Central memory CD8-positive, alpha-beta T cell (primary cell): ENCODE data around the gene ERC2.

Experiments
- ATAC-seq: fragments of 150-1000 bp; cut with Tn5 transposase; replicated peaks from 2 replicates; pipeline ENCODE4 v1.10.0; 2022; ENCODE audit warnings: mild to moderate bottlenecking, moderate FRiP score, moderate number of reproducible peaks; ENCODE audit not compliant: poor library complexity, severe bottlenecking; ENCODE audit errors: extremely low read depth
- DNase-seq, 2 donors: peaks; one replicate each; pipeline ENCODE4 v3.0.0; 2021; ENCODE audit warnings: low spot score in 2 of 2
- H3K27ac Mint-ChIP-seq: one replicate; pipeline ENCODE4 v1.8.0; 2022; ENCODE audit warnings: low read depth, mild to moderate bottlenecking, moderate library complexity, mixed read lengths
- H3K27me3 Mint-ChIP-seq: one replicate; pipeline ENCODE4 v1.8.0; 2022; ENCODE audit warnings: mixed read lengths
- H3K36me3 Mint-ChIP-seq: one replicate; pipeline ENCODE4 v1.8.0; 2022; ENCODE audit warnings: mild to moderate bottlenecking, moderate library complexity, mixed read lengths; ENCODE audit not compliant: insufficient read depth
- H3K4me1 Mint-ChIP-seq: one replicate; pipeline ENCODE4 v1.8.0; 2022; ENCODE audit warnings: mixed read lengths
- H3K4me3 Mint-ChIP-seq: one replicate; pipeline ENCODE4 v1.8.0; 2022; ENCODE audit warnings: mild to moderate bottlenecking, moderate library complexity, mixed read lengths
- H3K9me3 Mint-ChIP-seq: one replicate; pipeline ENCODE4 v1.8.0; 2022; ENCODE audit warnings: mixed read lengths

ERC2 gene

GRCh38 chr3:55955891-55956477 is 512.3 kb downstream of the ERC2 start:
- Mint-ChIP-seq H3K27ac (no peak overlapping the region), H3K9me3 (peaks cover 11% of the 10 kb centered on the region), H3K27me3 (no peaks in the 10 kb centered on the region), H3K4me3 (no peak overlapping the region), H3K36me3 (no peaks in the 10 kb centered on the region), H3K4me1 (no peaks in the 10 kb centered on the region)
- DNase-seq (no peak), ATAC-seq (no peak)

GRCh38 chr3:55951388-55951787 is 516.9 kb downstream of the ERC2 start:
- Mint-ChIP-seq H3K27ac (no peak overlapping the region), H3K4me1 (no peaks in the 10 kb centered on the region), H3K9me3 (peaks cover 4% of the 10 kb centered on the region), H3K4me3 (no peak overlapping the region), H3K27me3 (no peaks in the 10 kb centered on the region), H3K36me3 (no peaks in the 10 kb centered on the region)
- DNase-seq (no peak), ATAC-seq (no peak)

DNA sequence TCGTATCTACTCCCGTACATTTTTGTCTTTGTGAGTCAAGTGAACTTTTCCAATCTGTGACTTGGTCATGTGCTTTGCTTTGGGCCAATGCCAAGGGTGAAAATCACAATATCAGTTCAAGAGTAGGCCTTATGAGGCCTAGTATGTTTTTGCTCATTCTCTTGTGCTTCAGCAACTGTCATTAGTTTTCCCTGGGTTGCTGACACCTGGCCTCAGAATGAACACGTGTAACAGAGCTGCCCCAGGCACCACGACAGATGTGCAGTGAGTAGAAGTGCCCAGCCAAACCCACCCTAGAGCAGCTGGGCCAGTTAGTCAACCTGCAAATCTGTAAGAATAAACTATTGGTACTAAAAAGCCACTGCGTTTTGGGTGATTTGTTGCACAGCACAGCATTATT is 520.9 kb downstream of the ERC2 start:
- Mint-ChIP-seq H3K36me3 (no peaks in the 10 kb centered on the region), H3K9me3 (peaks cover 4% of the 10 kb centered on the region), H3K4me1 (no peaks in the 10 kb centered on the region), H3K27ac (no peak overlapping the region), H3K4me3 (no peak overlapping the region), H3K27me3 (no peaks in the 10 kb centered on the region)
- DNase-seq, result no peak
- ATAC-seq, result no peak

DNA sequence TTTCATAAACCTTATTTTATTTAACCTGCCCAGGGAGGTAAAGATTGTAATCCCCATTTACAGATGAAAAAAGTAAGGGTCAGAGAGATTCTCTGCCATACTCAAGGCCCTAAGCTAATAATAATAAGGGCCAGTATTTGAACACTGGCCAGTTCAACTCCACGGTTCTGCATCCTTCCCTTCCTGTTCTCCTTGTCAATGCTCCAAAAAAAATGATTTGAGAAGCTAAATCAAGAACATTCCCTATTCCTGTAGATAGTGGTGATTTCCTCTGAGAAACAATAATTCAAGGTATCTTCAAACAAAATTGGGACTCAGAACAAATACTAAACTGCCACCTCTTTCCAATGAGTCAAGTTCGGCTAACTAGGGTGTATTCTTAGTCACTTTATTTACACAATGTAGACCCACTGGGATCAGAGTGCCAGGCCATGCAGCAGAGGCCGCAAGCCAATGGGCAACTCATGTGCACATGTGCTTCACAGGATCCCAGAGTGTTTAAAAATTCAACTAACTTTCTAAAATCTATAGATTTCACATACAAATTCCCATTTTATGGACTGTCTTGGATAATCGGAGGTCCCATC is 521.6 kb downstream of the ERC2 start:
- no peak overlapping the region for H3K4me3 Mint-ChIP-seq
- ATAC-seq (no peak), DNase-seq (no peak)

GRCh38 chr3:55942868-55943267 is 525.4 kb downstream of the ERC2 start:
- no peaks in the 10 kb centered on the region for H3K36me3 Mint-ChIP-seq
- no peaks in the 10 kb centered on the region for H3K27me3 Mint-ChIP-seq
- H3K4me1 Mint-ChIP-seq, result no peaks in the 10 kb centered on the region
- no peak overlapping the region for H3K4me3 Mint-ChIP-seq
- no peak for ATAC-seq
- H3K27ac Mint-ChIP-seq, result no peak overlapping the region
- DNase-seq, result no peak
- no peaks in the 10 kb centered on the region for H3K9me3 Mint-ChIP-seq

More for the DNA sequence above, 521.6 kb downstream of the ERC2 start:
- Mint-ChIP-seq H3K36me3 (no peaks in the 10 kb centered on the region), H3K4me1 (no peaks in the 10 kb centered on the region), H3K27ac (no peak overlapping the region), H3K27me3 (no peaks in the 10 kb centered on the region), H3K9me3 (peaks cover 4% of the 10 kb centered on the region)

- Mint-ChIP-seq H3K36me3 (no peaks in the 10 kb centered on the region), H3K4me3 (no peak overlapping the region), H3K9me3 (peaks cover 4% of the 10 kb centered on the region), H3K27me3 (no peaks in the 10 kb centered on the region), H3K27ac (no peak overlapping the region), H3K4me1 (no peaks in the 10 kb centered on the region)
- DNase-seq (no peak), ATAC-seq (no peak)
Observed at GRCh38 chr3:55939287-55939686, 529.0 kb downstream of the ERC2 start.

DNA sequence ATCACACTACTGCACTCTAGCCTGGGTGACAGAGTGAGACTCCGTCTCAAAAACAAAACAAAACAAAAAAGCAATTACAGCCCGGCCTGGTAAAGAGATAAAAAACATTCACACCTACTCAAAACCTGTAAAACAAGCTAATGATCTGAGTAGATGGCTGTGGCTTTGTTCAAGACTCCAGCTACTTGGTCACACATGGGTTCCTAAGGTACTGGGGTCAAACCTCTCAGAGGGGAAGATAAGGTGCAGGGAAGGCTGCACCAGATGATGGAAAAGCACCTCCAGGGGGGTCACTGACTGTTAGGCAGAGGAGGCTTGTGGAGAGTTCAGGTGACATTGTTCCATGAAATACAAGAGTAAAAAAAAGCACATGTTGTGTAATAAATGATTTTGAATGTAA is 531.0 kb downstream of the ERC2 start:
- Mint-ChIP-seq H3K36me3 (no peaks in the 10 kb centered on the region), H3K27me3 (no peaks in the 10 kb centered on the region), H3K4me1 (no peaks in the 10 kb centered on the region), H3K27ac (no peak overlapping the region), H3K9me3 (peaks cover 4% of the 10 kb centered on the region), H3K4me3 (no peak overlapping the region)
- ATAC-seq, result no peak
- no peak for DNase-seq

- DNase-seq (no peak), ATAC-seq (no peak)
- no peaks in the 10 kb centered on the region for H3K4me1 Mint-ChIP-seq
- no peak overlapping the region for H3K27ac Mint-ChIP-seq
- H3K4me3 Mint-ChIP-seq, result no peak overlapping the region
- peaks cover 4% of the 10 kb centered on the region for H3K9me3 Mint-ChIP-seq
- H3K27me3 Mint-ChIP-seq, result no peaks in the 10 kb centered on the region
- no peaks in the 10 kb centered on the region for H3K36me3 Mint-ChIP-seq
Observed at GRCh38 chr3:55936549-55937052, 531.7 kb downstream of the ERC2 start.

DNA sequence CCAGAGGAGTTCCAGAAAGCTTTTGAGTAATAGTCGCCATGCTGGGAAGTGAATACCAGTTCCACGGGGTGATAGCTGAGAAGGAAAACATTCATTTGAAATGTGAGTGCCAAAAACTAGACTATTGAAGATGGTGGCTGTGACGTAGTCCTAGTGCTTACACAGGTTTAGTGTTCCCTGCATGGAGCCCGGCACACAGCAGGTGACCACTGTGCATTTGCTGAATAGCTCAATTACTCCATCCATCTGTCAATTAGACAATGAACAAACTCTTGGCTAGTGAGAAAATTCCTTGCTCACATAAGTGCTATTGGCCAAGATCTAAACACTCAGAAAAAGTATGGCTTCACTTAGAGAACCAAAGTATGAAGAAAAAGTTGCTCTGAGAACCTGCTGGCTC is 533.0 kb downstream of the ERC2 start:
- Mint-ChIP-seq H3K36me3 (no peaks in the 10 kb centered on the region), H3K27ac (no peak overlapping the region), H3K4me1 (no peaks in the 10 kb centered on the region), H3K9me3 (peaks cover 4% of the 10 kb centered on the region), H3K4me3 (no peak overlapping the region), H3K27me3 (no peaks in the 10 kb centered on the region)
- DNase-seq (no peak), ATAC-seq (no peak)

GRCh38 chr3:55934771-55935170 is 533.5 kb downstream of the ERC2 start:
- no peaks in the 10 kb centered on the region for H3K4me1 Mint-ChIP-seq
- no peaks in the 10 kb centered on the region for H3K27me3 Mint-ChIP-seq
- peaks cover 4% of the 10 kb centered on the region for H3K9me3 Mint-ChIP-seq
- H3K36me3 Mint-ChIP-seq, result no peaks in the 10 kb centered on the region
- H3K27ac Mint-ChIP-seq, result no peak overlapping the region
- ATAC-seq, result no peak
- no peak for DNase-seq
- H3K4me3 Mint-ChIP-seq, result no peak overlapping the region

DNA sequence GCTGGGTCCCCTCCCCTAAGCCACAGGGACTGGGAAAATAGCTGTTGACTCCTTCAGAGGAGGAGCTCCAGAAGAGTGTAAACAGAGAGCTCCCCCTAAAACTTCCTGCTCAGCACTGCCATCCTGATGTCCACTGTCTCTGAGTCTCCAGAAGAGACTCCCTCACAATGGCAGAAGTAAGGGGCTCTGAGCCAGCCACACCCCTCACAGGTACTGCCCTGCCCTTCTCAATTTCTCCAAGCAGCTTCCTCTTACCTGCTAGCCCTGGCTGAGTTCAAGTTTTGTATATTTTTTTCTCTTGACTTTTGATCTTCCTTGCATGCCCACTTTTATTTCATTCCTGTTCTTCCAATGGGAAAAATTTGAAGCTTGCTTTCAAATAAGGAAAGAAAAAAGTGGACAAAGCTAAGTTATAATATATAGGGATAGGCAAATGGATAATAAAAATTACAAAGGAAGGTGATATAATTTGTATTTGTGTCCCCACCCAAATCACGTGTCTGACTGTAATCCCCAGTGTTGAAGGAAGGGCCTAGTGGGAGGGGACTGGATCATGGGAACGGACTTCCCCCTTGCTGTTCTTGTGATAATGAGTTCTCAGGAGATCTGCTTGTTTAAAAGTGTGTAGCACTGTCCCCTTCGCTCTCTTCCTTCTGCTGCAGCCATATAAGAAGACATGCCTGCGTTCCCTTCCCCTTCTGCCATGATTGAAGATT is 539.0 kb downstream of the ERC2 start:
- no peaks in the 10 kb centered on the region for H3K36me3 Mint-ChIP-seq
- no peaks in the 10 kb centered on the region for H3K27me3 Mint-ChIP-seq
- peaks cover 15% of the 10 kb centered on the region for H3K9me3 Mint-ChIP-seq
- no peak overlapping the region for H3K4me3 Mint-ChIP-seq
- no peak for ATAC-seq
- no peaks in the 10 kb centered on the region for H3K4me1 Mint-ChIP-seq
- no peak overlapping the region for H3K27ac Mint-ChIP-seq
- no peak for DNase-seq

GRCh38 chr3:55923626-55924025 is 544.6 kb downstream of the ERC2 start:
- no peaks in the 10 kb centered on the region for H3K4me1 Mint-ChIP-seq
- no peaks in the 10 kb centered on the region for H3K27me3 Mint-ChIP-seq
- DNase-seq, result no peak
- H3K36me3 Mint-ChIP-seq, result no peaks in the 10 kb centered on the region
- ATAC-seq, result no peak
- no peak overlapping the region for H3K27ac Mint-ChIP-seq
- H3K4me3 Mint-ChIP-seq, result no peak overlapping the region
- H3K9me3 Mint-ChIP-seq, result peaks cover 15% of the 10 kb centered on the region

DNA sequence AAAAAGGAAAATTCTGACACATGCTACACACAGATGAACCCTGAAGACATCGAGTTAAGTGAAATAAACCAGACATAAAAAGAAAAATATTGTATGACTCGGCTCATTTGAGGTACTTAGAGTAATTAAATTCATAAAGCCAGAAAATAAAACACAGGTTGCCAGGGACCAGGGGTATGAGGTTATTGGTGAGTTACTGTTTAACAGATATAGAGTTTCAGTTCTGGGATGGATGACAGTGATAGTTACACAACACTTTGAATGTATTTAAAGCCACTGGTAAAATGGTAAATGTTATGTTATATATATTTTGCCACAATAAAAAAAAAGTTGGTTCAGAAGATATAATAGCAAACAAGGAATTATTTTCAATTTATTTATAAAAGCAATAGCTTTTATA is 545.1 kb downstream of the ERC2 start:
- DNase-seq (no peak), ATAC-seq (no peak)
- Mint-ChIP-seq H3K4me1 (no peaks in the 10 kb centered on the region), H3K4me3 (no peak overlapping the region), H3K9me3 (peaks cover 13% of the 10 kb centered on the region), H3K27me3 (no peaks in the 10 kb centered on the region), H3K36me3 (no peaks in the 10 kb centered on the region), H3K27ac (no peak overlapping the region)
